Endodermal cell (in vitro differentiated cells): Measurements from ENCODE around the gene SLC17A2. TPM values are rescaled to one million over a fixed set of nuclear protein-coding genes. Genes with fewer than 3 reads are reported as not detected.

Experiments
- DNase-seq: peaks from one replicate; pipeline ENCODE4 v3.0.0-alpha.2; 2017
- H3K27ac ChIP-seq: 2 replicates; pipeline ENCODE4 v1.5.1; 2013; ENCODE audit warnings: mild to moderate bottlenecking, low read depth, low read length, moderate library complexity
- H3K27me3 ChIP-seq: 2 replicates; pipeline ENCODE4 v1.6.1; 2013; ENCODE audit warnings: mild to moderate bottlenecking, low read length, moderate library complexity; ENCODE audit not compliant: insufficient read depth, control insufficient read depth, poor library complexity, severe bottlenecking
- H3K36me3 ChIP-seq: 2 replicates; pipeline ENCODE4 v1.7.0; 2013; ENCODE audit warnings: mild to moderate bottlenecking, low read length, moderate library complexity; ENCODE audit not compliant: control insufficient read depth, insufficient read depth
- H3K4me1 ChIP-seq: one replicate; pipeline ENCODE4 v1.7.0; 2013; ENCODE audit warnings: low read length; ENCODE audit not compliant: control insufficient read depth, insufficient read depth
- H3K4me3 ChIP-seq: 2 replicates; pipeline ENCODE4 v1.5.1; 2013; ENCODE audit warnings: mild to moderate bottlenecking, low read length, moderate library complexity
- H3K9ac ChIP-seq: 2 replicates; pipeline ENCODE4 v1.6.1; 2013; ENCODE audit warnings: mild to moderate bottlenecking, low read length, moderate library complexity; ENCODE audit not compliant: poor library complexity, severe bottlenecking; ENCODE audit errors: extremely low read depth
- H3K9me3 ChIP-seq: 2 replicates; pipeline ENCODE4 v1.6.1; 2013; ENCODE audit warnings: mild to moderate bottlenecking, low read length, moderate library complexity; ENCODE audit not compliant: control insufficient read depth
- H3K27ac Mint-ChIP-seq: 2 replicates; pipeline ENCODE4 v1.8.0; 2020; ENCODE audit warnings: mixed read lengths
- H3K27me3 Mint-ChIP-seq: 2 replicates; pipeline ENCODE4 v1.8.0; 2021; ENCODE audit warnings: mild to moderate bottlenecking, mixed read lengths; ENCODE audit not compliant: insufficient read depth
- H3K36me3 Mint-ChIP-seq: 2 replicates; pipeline ENCODE4 v1.8.0; 2020; ENCODE audit warnings: low read depth, mixed read lengths
- H3K4me1 Mint-ChIP-seq: 2 replicates; pipeline ENCODE4 v1.8.0; 2020; ENCODE audit warnings: mixed read lengths
- H3K4me3 Mint-ChIP-seq: 2 replicates; pipeline ENCODE4 v1.8.0; 2020; ENCODE audit warnings: mild to moderate bottlenecking, moderate library complexity, mixed read lengths
- H3K9me3 Mint-ChIP-seq: 2 replicates; pipeline ENCODE4 v1.8.0; 2020; ENCODE audit warnings: mild to moderate bottlenecking, mixed read lengths
- WGBS, 2 experiments: methylation state at CpG; one replicate each; pipeline versions ENCODE4 v1.1.5 to v1.1.7; 2013; ENCODE audit warnings: missing lambda C conversion rate in 2 of 2, mixed read lengths in 1 of 2; ENCODE audit not compliant: insufficient coverage in 1 of 2, insufficient read length in 1 of 2; 5-methylcytosine and 5-hydroxymethylcytosine counted together
- total RNA-seq, 2 donors: library from RNA; stranded (reverse); fragmentation: NEBNext Ultra II Directional in 1 of 2; extraction: Animal tissue kit (Norgen Biotek cat#: 25700) in 1 of 2; gene quantifications; 2 replicates in 1 of 2; 3 replicates in 1 of 2; pipeline ENCODE4 v1.2.1, GENCODE V29; 2021
- TF ChIP-seq, protein P1 (sequence below): fragments of 200-600 bp; sonication (generic); conservative IDR thresholded peaks from 2 replicates; pipeline ENCODE4 v1.5.0; 2021; ENCODE audit warnings: antibody characterized with exemption, mild to moderate bottlenecking

The SLC17A2 gene
- total RNA-seq, 2 donors from 2014 or later, result not detected

DNA sequence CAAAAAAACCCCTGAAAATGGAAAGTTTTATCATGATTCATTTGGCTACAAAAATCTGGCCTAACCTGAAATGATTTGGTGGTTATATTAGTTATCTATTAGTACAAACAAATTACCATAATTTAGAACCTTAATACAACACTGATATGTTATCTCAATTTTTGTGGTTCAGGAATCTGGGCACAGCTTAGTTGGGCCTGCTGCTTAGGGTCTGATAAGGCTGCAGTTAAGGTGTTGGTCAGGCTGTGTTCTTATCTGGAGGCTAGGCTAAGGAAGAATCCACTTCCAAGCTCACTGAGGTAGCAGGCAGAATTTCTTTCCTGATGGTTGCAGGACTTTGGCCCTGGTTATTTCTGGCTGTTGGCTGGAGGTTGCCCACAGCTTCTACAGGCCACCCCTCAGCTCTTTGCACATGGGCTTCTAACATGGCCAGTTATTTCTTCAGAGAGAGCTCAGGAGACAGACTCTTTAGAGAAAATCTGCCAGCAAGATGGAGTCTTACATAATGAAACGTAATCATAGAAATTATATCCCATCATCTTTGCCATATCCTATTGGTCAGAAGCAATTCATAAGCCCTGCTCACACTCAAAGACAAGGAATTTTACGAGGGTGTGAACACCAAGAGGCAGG is 43.5 kb upstream of the SLC17A2 start:
- TF ChIP-seq, protein P1, sequence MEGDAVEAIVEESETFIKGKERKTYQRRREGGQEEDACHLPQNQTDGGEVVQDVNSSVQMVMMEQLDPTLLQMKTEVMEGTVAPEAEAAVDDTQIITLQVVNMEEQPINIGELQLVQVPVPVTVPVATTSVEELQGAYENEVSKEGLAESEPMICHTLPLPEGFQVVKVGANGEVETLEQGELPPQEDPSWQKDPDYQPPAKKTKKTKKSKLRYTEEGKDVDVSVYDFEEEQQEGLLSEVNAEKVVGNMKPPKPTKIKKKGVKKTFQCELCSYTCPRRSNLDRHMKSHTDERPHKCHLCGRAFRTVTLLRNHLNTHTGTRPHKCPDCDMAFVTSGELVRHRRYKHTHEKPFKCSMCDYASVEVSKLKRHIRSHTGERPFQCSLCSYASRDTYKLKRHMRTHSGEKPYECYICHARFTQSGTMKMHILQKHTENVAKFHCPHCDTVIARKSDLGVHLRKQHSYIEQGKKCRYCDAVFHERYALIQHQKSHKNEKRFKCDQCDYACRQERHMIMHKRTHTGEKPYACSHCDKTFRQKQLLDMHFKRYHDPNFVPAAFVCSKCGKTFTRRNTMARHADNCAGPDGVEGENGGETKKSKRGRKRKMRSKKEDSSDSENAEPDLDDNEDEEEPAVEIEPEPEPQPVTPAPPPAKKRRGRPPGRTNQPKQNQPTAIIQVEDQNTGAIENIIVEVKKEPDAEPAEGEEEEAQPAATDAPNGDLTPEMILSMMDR, result no peak
- Mint-ChIP-seq H3K4me3 (no peak overlapping the region), H3K4me1 (peaks cover 20% of the 10 kb centered on the region), H3K36me3 (peaks cover 55% of the 10 kb centered on the region), H3K27ac (peak overlapping the region; percentile 61), H3K9me3 (no peaks in the 10 kb centered on the region), H3K27me3 (no peaks in the 10 kb centered on the region)
- Histone ChIP-seq H3K4me1 (peaks cover 11% of the 10 kb centered on the region), H3K27me3 (no peaks in the 10 kb centered on the region), H3K4me3 (no peak overlapping the region), H3K36me3 (no peaks in the 10 kb centered on the region), H3K9me3 (no peaks in the 10 kb centered on the region), H3K27ac (no peak overlapping the region), H3K9ac (no peak overlapping the region)
- peak; percentile 42 for DNase-seq
- WGBS, 2 experiments, result 77 to 100% methylated on average over 1 to 2 of the region's 2 CpGs

DNA sequence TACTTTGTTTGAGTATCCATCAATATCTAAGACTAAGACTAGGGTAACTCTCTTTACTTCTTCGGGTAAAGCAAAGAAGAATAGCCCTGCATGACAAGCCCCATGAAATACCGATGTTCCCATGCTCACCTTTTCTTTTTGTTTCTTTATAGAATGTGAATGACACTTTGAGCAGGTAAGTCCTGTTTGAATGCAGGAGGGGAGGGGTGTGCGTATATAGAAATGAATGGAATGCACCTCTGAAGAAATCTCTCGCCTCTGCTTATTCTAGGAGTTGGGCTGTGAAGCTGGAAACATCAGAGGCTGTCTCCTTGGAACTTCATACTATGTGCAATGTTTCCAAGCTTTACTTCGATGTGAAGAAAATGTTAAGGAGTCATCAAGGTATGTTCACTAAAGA is 42.4 kb upstream of the SLC17A2 start:
- Mint-ChIP-seq H3K27ac (no peak overlapping the region), H3K9me3 (no peaks in the 10 kb centered on the region), H3K4me3 (no peak overlapping the region), H3K4me1 (peaks cover 20% of the 10 kb centered on the region), H3K36me3 (peaks cover 61% of the 10 kb centered on the region), H3K27me3 (no peaks in the 10 kb centered on the region)
- H3K9ac ChIP-seq, result no peak overlapping the region
- H3K4me1 ChIP-seq, result peaks cover 11% of the 10 kb centered on the region
- no peak overlapping the region for H3K4me3 ChIP-seq
- H3K27me3 ChIP-seq, result no peaks in the 10 kb centered on the region
- H3K36me3 ChIP-seq, result no peaks in the 10 kb centered on the region
- TF ChIP-seq, protein P1, result no peak
- DNase-seq, result no peak
- no peak overlapping the region for H3K27ac ChIP-seq
- WGBS, 2 experiments, result 94 to 98% methylated on average over 4 to 5 of the region's 5 CpGs
- H3K9me3 ChIP-seq, result no peaks in the 10 kb centered on the region

DNA sequence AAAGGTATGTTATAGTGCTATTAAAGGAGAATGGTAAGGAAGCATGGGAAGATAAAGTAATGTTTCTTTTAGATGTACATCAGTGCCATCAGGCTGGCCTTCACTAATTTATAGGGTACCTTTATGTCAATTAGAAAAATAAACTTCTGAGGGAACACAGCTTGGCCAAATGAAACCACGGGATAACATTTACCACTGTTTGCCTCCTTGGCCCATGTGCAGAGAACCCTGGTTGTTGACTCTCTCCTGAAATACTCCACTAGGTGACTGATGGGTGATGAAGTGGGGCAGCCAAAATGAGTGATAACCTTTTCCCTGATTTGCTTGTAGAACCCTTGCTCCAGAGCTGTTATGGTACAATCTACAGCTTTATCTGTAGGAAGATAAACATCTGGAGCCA is 41.6 kb upstream of the SLC17A2 start:
- Histone ChIP-seq H3K9me3 (no peaks in the 10 kb centered on the region), H3K4me3 (no peak overlapping the region), H3K27ac (no peak overlapping the region), H3K27me3 (no peaks in the 10 kb centered on the region), H3K36me3 (no peaks in the 10 kb centered on the region), H3K4me1 (peaks cover 11% of the 10 kb centered on the region), H3K9ac (no peak overlapping the region)
- H3K4me1 Mint-ChIP-seq, result peaks cover 20% of the 10 kb centered on the region
- TF ChIP-seq, protein P1, result no peak
- H3K36me3 Mint-ChIP-seq, result peaks cover 66% of the 10 kb centered on the region
- no peak overlapping the region for H3K27ac Mint-ChIP-seq
- H3K27me3 Mint-ChIP-seq, result no peaks in the 10 kb centered on the region
- no peak overlapping the region for H3K4me3 Mint-ChIP-seq
- 96 to 100% methylated on average over 1 of the region's 1 CpG for WGBS, 2 experiments
- DNase-seq, result no peak
- H3K9me3 Mint-ChIP-seq, result no peaks in the 10 kb centered on the region
